HFFc6 (cell line): Measurements from ENCODE around the gene SNAP23. TPM values are rescaled to one million over a fixed set of nuclear protein-coding genes. Genes with fewer than 3 reads are reported as not detected.
A peak's percentile ranks its signal among the peaks of the same experiment; 100 is the strongest.

ENCODE experiments used
- DNase-seq: peaks from one replicate; pipeline ENCODE4 v3.0.0-alpha.2; 2018
- H3K27ac Mint-ChIP-seq: 2 replicates; pipeline ENCODE4 v1.8.0; 2020; ENCODE audit warnings: mild to moderate bottlenecking, mixed read lengths
- H3K27me3 Mint-ChIP-seq: 2 replicates; pipeline ENCODE4 v1.8.0; 2021; ENCODE audit warnings: mild to moderate bottlenecking, moderate library complexity, mixed read lengths; ENCODE audit not compliant: insufficient read depth
- H3K36me3 Mint-ChIP-seq: 2 replicates; pipeline ENCODE4 v1.8.0; 2021; ENCODE audit warnings: low read depth, mixed read lengths
- H3K4me1 Mint-ChIP-seq: 2 replicates; pipeline ENCODE4 v1.8.0; 2020; ENCODE audit warnings: low read depth, mixed read lengths
- H3K4me3 Mint-ChIP-seq: 2 replicates; pipeline ENCODE4 v1.8.0; 2020; ENCODE audit warnings: mild to moderate bottlenecking, moderate library complexity, mixed read lengths
- H3K9me3 Mint-ChIP-seq: 2 replicates; pipeline ENCODE4 v1.8.0; 2020; ENCODE audit warnings: mild to moderate bottlenecking, mixed read lengths
- CTCF ChIP-seq: fragments of 200-600 bp; sonication (generic); IDR thresholded peaks from 2 replicates; pipeline ENCODE4 v1.5.0; 2021; ENCODE audit warnings: antibody characterized with exemption, mild to moderate bottlenecking
- total RNA-seq, 6 experiments: library from RNA; stranded (reverse); fragmentation: NEBNext Ultra II Directional; extraction: Animal tissue kit (Norgen Biotek cat#: 25700); gene quantifications; 2 replicates in 1 of 6; 3 replicates in 5 of 6; pipeline ENCODE4 v1.2.3, GENCODE V29; 2021

SNAP23 gene
- total RNA-seq, 6 experiments from 2014 or later, result 48.1 to 65.7 (median 55.8) TPM

DNA sequence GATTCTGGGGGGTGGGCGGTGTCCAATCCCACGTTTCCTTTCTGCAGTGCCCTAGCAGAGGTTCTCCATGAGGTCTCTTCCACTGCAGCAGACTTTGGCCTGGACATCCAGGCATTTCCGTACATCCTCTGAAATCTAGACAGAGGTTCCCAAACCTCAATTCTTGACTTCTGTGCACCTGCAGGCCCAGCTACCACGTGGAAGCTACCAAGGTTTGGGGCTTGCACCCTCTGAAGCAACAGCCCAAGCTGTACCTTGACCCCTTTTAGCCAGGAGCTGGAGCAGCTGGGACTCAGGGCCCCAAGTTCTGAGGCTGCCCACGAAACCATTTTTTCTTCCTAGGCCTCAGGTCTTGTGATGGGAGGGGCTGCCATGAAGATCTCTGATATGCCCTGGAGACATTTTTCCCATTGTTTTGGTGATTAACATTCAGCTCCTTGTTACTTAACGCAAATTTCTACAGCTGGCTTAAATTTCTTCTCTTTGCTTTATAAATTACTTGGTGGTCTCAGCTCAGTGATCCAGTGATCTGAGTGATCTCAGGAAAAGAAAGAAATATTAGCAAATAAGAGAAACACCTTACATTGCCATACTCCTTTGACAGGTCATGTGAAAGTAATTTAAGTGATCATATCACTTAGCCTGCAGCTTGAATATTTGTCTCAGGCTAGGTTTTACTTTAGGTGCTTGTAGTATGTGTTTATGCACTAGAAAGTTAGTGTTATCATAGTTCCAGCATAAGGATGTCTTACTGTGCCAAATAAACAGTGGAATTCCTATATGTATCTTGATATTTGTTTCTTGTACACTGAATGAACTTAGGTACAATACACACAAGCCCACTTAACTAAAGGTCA is 3.0 kb downstream of the SNAP23 start:
- Mint-ChIP-seq H3K27ac (peak overlapping the region; percentile 73; the same call in 1 of the 2 replicates), H3K36me3 (peaks cover 8% of the 10 kb centered on the region), H3K4me1 (peaks cover 60% of the 10 kb centered on the region), H3K9me3 (no peaks in the 10 kb centered on the region), H3K4me3 (no peak overlapping the region), H3K27me3 (peaks cover 2% of the 10 kb centered on the region; the same call in 1 of the 2 replicates)
- DNase-seq, result no peak
- TF ChIP-seq CTCF, result no peak

GRCh38 chr15:42499858-42500609 is 4.6 kb downstream of the SNAP23 start:
- peaks cover 44% of the 10 kb centered on the region for H3K4me1 Mint-ChIP-seq
- no peaks in the 10 kb centered on the region for H3K9me3 Mint-ChIP-seq
- peaks cover 8% of the 10 kb centered on the region for H3K36me3 Mint-ChIP-seq
- no peak overlapping the region for H3K4me3 Mint-ChIP-seq
- H3K27me3 Mint-ChIP-seq, result peaks cover 2% of the 10 kb centered on the region; the same call in 1 of the 2 replicates
- H3K27ac Mint-ChIP-seq, result peak overlapping the region; percentile 75
- DNase-seq, result no peak
- TF ChIP-seq CTCF, result no peak

DNA sequence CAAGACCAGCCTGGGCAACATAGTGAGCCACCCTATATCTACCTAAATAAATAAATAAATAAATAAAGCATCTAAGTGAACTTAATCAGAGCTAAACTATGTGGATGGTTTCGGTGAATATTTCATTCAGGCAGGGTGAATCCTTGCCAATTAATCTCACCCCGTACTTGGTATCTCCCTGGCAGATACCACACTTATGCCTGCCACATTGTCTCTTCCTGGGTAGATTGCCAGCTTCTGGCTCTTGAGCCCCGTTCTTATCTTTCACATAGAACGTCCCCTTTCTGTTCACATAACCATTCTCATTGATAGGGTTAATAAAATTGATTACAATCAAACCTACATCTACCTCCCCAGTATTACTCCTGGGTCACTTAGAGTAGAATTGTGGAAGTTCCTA is 7.0 kb downstream of the SNAP23 start:
- DNase-seq, result no peak
- no peak overlapping the region for H3K4me3 Mint-ChIP-seq
- H3K36me3 Mint-ChIP-seq, result no peaks in the 10 kb centered on the region; the same call in 1 of the 2 replicates
- no peak overlapping the region for H3K27ac Mint-ChIP-seq
- no peak for TF ChIP-seq CTCF
- H3K9me3 Mint-ChIP-seq, result no peaks in the 10 kb centered on the region
- H3K4me1 Mint-ChIP-seq, result peaks cover 37% of the 10 kb centered on the region
- peaks cover 1% of the 10 kb centered on the region; the same call in 1 of the 2 replicates for H3K27me3 Mint-ChIP-seq

- Mint-ChIP-seq H3K27ac (no peak overlapping the region), H3K9me3 (no peaks in the 10 kb centered on the region)
- TF ChIP-seq CTCF, result no peak
Observed at GRCh38 chr15:42503825-42504224, 8.4 kb downstream of the SNAP23 start.

GRCh38 chr15:42504631-42505030 is 9.2 kb downstream of the SNAP23 start:
- Mint-ChIP-seq H3K27me3 (peaks cover 1% of the 10 kb centered on the region; the same call in 1 of the 2 replicates), H3K36me3 (peaks cover 4% of the 10 kb centered on the region; the same call in 1 of the 2 replicates), H3K9me3 (no peaks in the 10 kb centered on the region), H3K4me3 (no peak overlapping the region), H3K27ac (no peak overlapping the region), H3K4me1 (peaks cover 39% of the 10 kb centered on the region)
- no peak for DNase-seq
- no peak for TF ChIP-seq CTCF

More at GRCh38 chr15:42503825-42504224, 8.4 kb downstream of the SNAP23 start:
- H3K4me3 Mint-ChIP-seq, result no peak overlapping the region
- peaks cover 44% of the 10 kb centered on the region for H3K4me1 Mint-ChIP-seq
- DNase-seq, result no peak
- H3K36me3 Mint-ChIP-seq, result peaks cover 2% of the 10 kb centered on the region; the same call in 1 of the 2 replicates
- peaks cover 1% of the 10 kb centered on the region; the same call in 1 of the 2 replicates for H3K27me3 Mint-ChIP-seq
